ENCODE results near the gene FAM114A2.

FAM114A2 gene

GRCh38 chr5:154005648-154006047 lies 33.1 kb downstream of the FAM114A2 start:
- no peaks in the 10 kb centered on the region for H3K9me3 ChIP-seq (replicated peaks in 1 of 11)
- H3K36me3 ChIP-seq, result peaks cover 3 to 51% (median 15%) of the 10 kb centered on the region in 11 experiments; a peak in 13 of 22 replicates
- no peaks in the 10 kb centered on the region for H3K4me1 ChIP-seq
- no peaks in the 10 kb centered on the region for H3K27me3 ChIP-seq
- no peak for TF ChIP-seq Cebpa-rat (IDR thresholded peaks at IDR 0.05)
- no peak overlapping the region for H3K4me2 ChIP-seq
- no peak overlapping the region for H3K9ac ChIP-seq
- no peaks in the 10 kb centered on the region for H4K20me1 ChIP-seq
- H3K4me3 ChIP-seq, result no peak overlapping the region
- H3K27ac ChIP-seq, result no peak overlapping the region

GRCh38 chr5:154002511-154003020 lies 36.1 kb downstream of the FAM114A2 start:
- no peaks in the 10 kb centered on the region for H3K4me1 ChIP-seq
- TF ChIP-seq Cebpa-rat (IDR thresholded peaks at IDR 0.05), result no peak
- H4K20me1 ChIP-seq, result no peaks in the 10 kb centered on the region
- no peak overlapping the region for H3K9ac ChIP-seq
- H3K4me3 ChIP-seq, result no peak overlapping the region
- H3K27ac ChIP-seq, result no peak overlapping the region
- H3K27me3 ChIP-seq, result no peaks in the 10 kb centered on the region
- H3K9me3 ChIP-seq (replicated peaks in 1 of 11), result peaks cover 0 to 6% (median 0%) of the 10 kb centered on the region in 11 experiments; a peak in 1 of 22 replicates
- H3K36me3 ChIP-seq, result peaks cover 8 to 61% (median 16%) of the 10 kb centered on the region in 11 experiments; a peak in 15 of 22 replicates
- H3K4me2 ChIP-seq, result no peak overlapping the region

- H3K36me3 ChIP-seq, result peaks cover 8 to 64% (median 21%) of the 10 kb centered on the region in 11 experiments; a peak in 15 of 22 replicates
- no peak overlapping the region for H3K4me3 ChIP-seq
- TF ChIP-seq Cebpa-rat (IDR thresholded peaks at IDR 0.05), result no peak
- H3K9me3 ChIP-seq (replicated peaks in 1 of 11), result peaks cover 0 to 6% (median 0%) of the 10 kb centered on the region in 11 experiments; a peak in 1 of 22 replicates
- no peak overlapping the region for H3K27ac ChIP-seq
- H3K9ac ChIP-seq, result no peak overlapping the region
- no peaks in the 10 kb centered on the region for H4K20me1 ChIP-seq
- H3K4me1 ChIP-seq, result no peaks in the 10 kb centered on the region
- H3K27me3 ChIP-seq, result no peaks in the 10 kb centered on the region
- H3K4me2 ChIP-seq, result no peak overlapping the region
Observed at GRCh38 chr5:154002093-154002492, 36.6 kb downstream of the FAM114A2 start.

- H3K4me3 ChIP-seq, result no peak overlapping the region
- no peaks in the 10 kb centered on the region for H3K4me1 ChIP-seq
- peaks cover 8 to 74% (median 23%) of the 10 kb centered on the region in 11 experiments; a peak in 15 of 22 replicates for H3K36me3 ChIP-seq
- no peaks in the 10 kb centered on the region for H4K20me1 ChIP-seq
- no peak for TF ChIP-seq Cebpa-rat (IDR thresholded peaks at IDR 0.05)
- H3K27me3 ChIP-seq, result no peaks in the 10 kb centered on the region
- H3K4me2 ChIP-seq, result no peak overlapping the region
- H3K9me3 ChIP-seq (replicated peaks in 1 of 11), result peaks cover 0 to 6% (median 0%) of the 10 kb centered on the region in 11 experiments; a peak in 1 of 22 replicates
- H3K9ac ChIP-seq, result no peak overlapping the region
- no peak overlapping the region for H3K27ac ChIP-seq
Observed at GRCh38 chr5:154000703-154001102, 38.0 kb downstream of the FAM114A2 start.

- Histone ChIP-seq H3K36me3 (peaks cover 8 to 78% (median 23%) of the 10 kb centered on the region in 11 experiments; a peak in 15 of 22 replicates), H3K9ac (no peak overlapping the region), H3K4me2 (no peak overlapping the region), H3K9me3 (replicated peaks in 1 of 11) (peaks cover 0 to 6% (median 0%) of the 10 kb centered on the region in 11 experiments; a peak in 1 of 22 replicates), H3K27ac (no peak overlapping the region), H4K20me1 (no peaks in the 10 kb centered on the region), H3K27me3 (no peaks in the 10 kb centered on the region), H3K4me1 (no peaks in the 10 kb centered on the region), H3K4me3 (no peak overlapping the region)
- TF ChIP-seq Cebpa-rat (IDR thresholded peaks at IDR 0.05), result no peak
Observed at GRCh38 chr5:153999995-154000394, 38.7 kb downstream of the FAM114A2 start.

GRCh38 chr5:153998768-153999167 lies 39.9 kb downstream of the FAM114A2 start:
- H3K4me2 ChIP-seq, result no peak overlapping the region

GRCh38 chr5:153998010-153998409 lies 40.7 kb downstream of the FAM114A2 start:
- no peak for TF ChIP-seq Cebpa-rat (IDR thresholded peaks at IDR 0.05)
- Histone ChIP-seq H3K9ac (no peak overlapping the region), H3K4me3 (no peak overlapping the region), H3K27ac (no peak overlapping the region), H3K4me2 (no peak overlapping the region), H3K27me3 (no peaks in the 10 kb centered on the region), H4K20me1 (no peaks in the 10 kb centered on the region), H3K9me3 (replicated peaks in 1 of 11) (peaks cover 0 to 6% (median 0%) of the 10 kb centered on the region in 11 experiments; a peak in 1 of 22 replicates), H3K4me1 (no peaks in the 10 kb centered on the region), H3K36me3 (peaks cover 8 to 91% (median 26%) of the 10 kb centered on the region in 11 experiments; a peak in 17 of 22 replicates)

More at GRCh38 chr5:153998768-153999167, 39.9 kb downstream of the FAM114A2 start:
- no peak overlapping the region for H3K9ac ChIP-seq
- no peak overlapping the region for H3K4me3 ChIP-seq
- no peaks in the 10 kb centered on the region for H4K20me1 ChIP-seq
- H3K27me3 ChIP-seq, result no peaks in the 10 kb centered on the region
- peaks cover 8 to 84% (median 23%) of the 10 kb centered on the region in 11 experiments; a peak in 17 of 22 replicates for H3K36me3 ChIP-seq
- H3K9me3 ChIP-seq (replicated peaks in 1 of 11), result peaks cover 0 to 6% (median 0%) of the 10 kb centered on the region in 11 experiments; a peak in 1 of 22 replicates
- no peak overlapping the region for H3K27ac ChIP-seq
- H3K4me1 ChIP-seq, result no peaks in the 10 kb centered on the region
- TF ChIP-seq Cebpa-rat (IDR thresholded peaks at IDR 0.05), result no peak

- no peaks in the 10 kb centered on the region for H4K20me1 ChIP-seq
- H3K9ac ChIP-seq, result no peak overlapping the region
- H3K4me3 ChIP-seq, result no peak overlapping the region
- H3K4me2 ChIP-seq, result no peak overlapping the region
- H3K9me3 ChIP-seq (replicated peaks in 1 of 11), result no peaks in the 10 kb centered on the region
- H3K36me3 ChIP-seq, result peaks cover 0 to 65% (median 10%) of the 10 kb centered on the region in 11 experiments; a peak in 12 of 22 replicates
- 0 out of 20 replicates have a peak, but pooled peaks cover 0 to 7% (median 0%) of the 10 kb centered on the region in 10 experiments for H3K4me1 ChIP-seq
- no peaks in the 10 kb centered on the region for H3K27me3 ChIP-seq
- H3K27ac ChIP-seq, result no peak overlapping the region
- no peak for TF ChIP-seq Cebpa-rat (IDR thresholded peaks at IDR 0.05)
Observed at GRCh38 chr5:153991168-153991567, 47.5 kb downstream of the FAM114A2 start.

GRCh38 chr5:153988510-153988909 lies 50.2 kb downstream of the FAM114A2 start:
- Histone ChIP-seq H4K20me1 (no peaks in the 10 kb centered on the region), H3K4me2 (no peak overlapping the region), H3K36me3 (peaks cover 0 to 45% (median 10%) of the 10 kb centered on the region in 11 experiments; a peak in 11 of 22 replicates), H3K9me3 (replicated peaks in 1 of 11) (no peaks in the 10 kb centered on the region), H3K9ac (no peak overlapping the region), H3K27me3 (no peaks in the 10 kb centered on the region), H3K4me3 (no peak overlapping the region), H3K27ac (no peak overlapping the region), H3K4me1 (0 out of 20 replicates have a peak, but pooled peaks cover 0 to 7% (median 0%) of the 10 kb centered on the region in 10 experiments)
- TF ChIP-seq Cebpa-rat (IDR thresholded peaks at IDR 0.05), result no peak

Measured in BLaER1 treated with 17β-estradiol and CSF1 and Interleukin-3, amounts not matched to agents 10 nM and 100 nM (cell line).